ENCODE data around the gene DISC1. TPM values are rescaled to one million over a fixed set of nuclear protein-coding genes. Genes with fewer than 3 reads are reported as not detected.
A peak's percentile ranks its signal among the peaks of the same experiment; 100 is the strongest.
"Not testable (repeated sequence)": the region's sequence is repeated elsewhere in the genome, so short reads cannot be mapped to it uniquely, and the experiment has no call there.

DISC1 gene
- total and polyA plus RNA-seq, 2 experiments from 2014 or later, result 6.5 to 11.5 TPM

DNA sequence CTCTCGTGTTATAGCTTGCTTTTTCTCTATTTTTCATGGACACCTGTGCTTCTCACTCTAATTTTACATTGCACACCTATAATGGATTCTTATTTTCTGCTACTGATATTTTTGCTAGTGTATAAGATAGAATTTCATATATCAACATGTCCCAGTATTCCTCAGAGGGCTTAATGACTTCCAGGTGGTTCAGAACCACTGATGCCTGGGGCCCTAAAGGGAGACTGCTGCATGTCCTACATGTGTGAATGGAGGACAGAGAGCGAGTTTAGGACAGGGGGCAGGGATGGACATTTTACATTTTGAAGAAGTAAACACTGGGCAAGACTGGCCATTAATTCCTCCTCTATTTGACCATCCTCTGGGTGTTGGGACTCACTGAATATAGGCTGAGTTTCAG is 100.6 kb downstream of the DISC1 start:
- TF ChIP-seq, protein P1, sequence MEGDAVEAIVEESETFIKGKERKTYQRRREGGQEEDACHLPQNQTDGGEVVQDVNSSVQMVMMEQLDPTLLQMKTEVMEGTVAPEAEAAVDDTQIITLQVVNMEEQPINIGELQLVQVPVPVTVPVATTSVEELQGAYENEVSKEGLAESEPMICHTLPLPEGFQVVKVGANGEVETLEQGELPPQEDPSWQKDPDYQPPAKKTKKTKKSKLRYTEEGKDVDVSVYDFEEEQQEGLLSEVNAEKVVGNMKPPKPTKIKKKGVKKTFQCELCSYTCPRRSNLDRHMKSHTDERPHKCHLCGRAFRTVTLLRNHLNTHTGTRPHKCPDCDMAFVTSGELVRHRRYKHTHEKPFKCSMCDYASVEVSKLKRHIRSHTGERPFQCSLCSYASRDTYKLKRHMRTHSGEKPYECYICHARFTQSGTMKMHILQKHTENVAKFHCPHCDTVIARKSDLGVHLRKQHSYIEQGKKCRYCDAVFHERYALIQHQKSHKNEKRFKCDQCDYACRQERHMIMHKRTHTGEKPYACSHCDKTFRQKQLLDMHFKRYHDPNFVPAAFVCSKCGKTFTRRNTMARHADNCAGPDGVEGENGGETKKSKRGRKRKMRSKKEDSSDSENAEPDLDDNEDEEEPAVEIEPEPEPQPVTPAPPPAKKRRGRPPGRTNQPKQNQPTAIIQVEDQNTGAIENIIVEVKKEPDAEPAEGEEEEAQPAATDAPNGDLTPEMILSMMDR (IDR thresholded peaks at IDR 0.05; ENCODE audit: low read depth, low read length), result no peak
- Histone ChIP-seq H3K36me3 (no peaks in the 10 kb centered on the region), H3K27ac (no peak overlapping the region), H3K9me3 (ENCODE audit: low read depth) (no peaks in the 10 kb centered on the region), H3K4me1 (ENCODE audit: low read depth) (no peaks in the 10 kb centered on the region), H3K4me3 (no peak overlapping the region), H3K27me3 (no peaks in the 10 kb centered on the region)
- DNase-seq (ENCODE audit: low read depth in 1 of 2, low spot score in 1 of 2), result no peak

DNA sequence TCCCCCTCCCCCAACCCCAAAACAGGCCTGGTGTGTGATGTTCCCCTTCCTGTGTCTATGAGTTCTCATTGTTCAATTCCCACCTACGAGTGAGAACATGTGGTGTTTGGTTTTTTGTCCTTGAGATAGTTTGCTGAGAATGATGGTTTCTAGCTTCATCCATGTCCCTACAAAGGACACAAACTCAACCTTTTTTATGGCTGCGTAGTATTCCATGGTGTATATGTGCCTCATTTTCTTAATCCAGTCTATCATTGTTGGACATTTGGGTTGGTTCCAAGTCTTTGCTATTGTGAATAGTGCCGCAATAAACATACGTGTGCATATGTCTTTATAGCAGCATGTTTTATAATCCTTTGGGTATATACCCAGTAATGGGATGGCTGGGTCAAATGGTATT is 102.4 kb downstream of the DISC1 start:
- DNase-seq (ENCODE audit: low read depth in 1 of 2, low spot score in 1 of 2); H3K36me3 ChIP-seq; H3K4me1 ChIP-seq (ENCODE audit: low read depth); H3K4me3 ChIP-seq; H3K9me3 ChIP-seq (ENCODE audit: low read depth); H3K27ac ChIP-seq; H3K27me3 ChIP-seq: not testable (repeated sequence)

- H3K9me3 ChIP-seq (ENCODE audit: low read depth), result no peaks in the 10 kb centered on the region
- DNase-seq (ENCODE audit: low read depth in 1 of 2, low spot score in 1 of 2), result peak in 1 of 2 donors; percentile 38
- no peaks in the 10 kb centered on the region for H3K4me1 ChIP-seq (ENCODE audit: low read depth)
- TF ChIP-seq, protein P1 (IDR thresholded peaks at IDR 0.05; ENCODE audit: low read depth, low read length), result no peak
- no peaks in the 10 kb centered on the region for H3K27me3 ChIP-seq
- no peak overlapping the region for H3K27ac ChIP-seq
- H3K36me3 ChIP-seq, result no peaks in the 10 kb centered on the region
- no peak overlapping the region for H3K4me3 ChIP-seq
Observed at GRCh38 chr1:231729544-231729943, 103.0 kb downstream of the DISC1 start.

- TF ChIP-seq, protein P1 (IDR thresholded peaks at IDR 0.05; ENCODE audit: low read depth, low read length), result no peak
- no peak for DNase-seq (ENCODE audit: low read depth in 1 of 2, low spot score in 1 of 2)
Observed at GRCh38 chr1:231731268-231731667, 104.7 kb downstream of the DISC1 start.

DNA sequence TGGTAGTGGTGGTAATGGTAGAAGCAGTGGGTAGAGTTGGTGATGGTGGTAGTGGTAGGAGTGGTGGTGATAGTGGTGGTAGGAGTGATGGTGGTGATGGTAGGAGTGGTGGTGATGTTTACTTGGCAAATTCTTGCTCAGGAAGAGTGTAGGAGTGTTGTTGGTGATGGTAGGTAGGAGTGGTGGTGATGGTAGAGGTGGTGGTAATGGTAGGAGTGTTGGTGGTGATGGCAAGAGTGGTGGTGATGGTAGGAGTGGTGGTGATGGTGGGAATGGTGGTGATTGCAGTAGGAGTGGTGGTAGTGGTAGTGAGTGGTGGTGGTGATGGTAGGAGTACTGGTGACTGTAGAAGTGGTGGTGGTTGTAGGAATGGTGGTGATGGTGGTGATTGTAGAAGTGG is 106.5 kb downstream of the DISC1 start:
- TF ChIP-seq, protein P1 (IDR thresholded peaks at IDR 0.05; ENCODE audit: low read depth, low read length), result no peak

More at GRCh38 chr1:231731268-231731667, 104.7 kb downstream of the DISC1 start:
- Histone ChIP-seq H3K4me1 (ENCODE audit: low read depth) (no peaks in the 10 kb centered on the region), H3K36me3 (no peaks in the 10 kb centered on the region), H3K4me3 (no peak overlapping the region), H3K27me3 (no peaks in the 10 kb centered on the region), H3K9me3 (ENCODE audit: low read depth) (no peaks in the 10 kb centered on the region), H3K27ac (no peak overlapping the region)

DNA sequence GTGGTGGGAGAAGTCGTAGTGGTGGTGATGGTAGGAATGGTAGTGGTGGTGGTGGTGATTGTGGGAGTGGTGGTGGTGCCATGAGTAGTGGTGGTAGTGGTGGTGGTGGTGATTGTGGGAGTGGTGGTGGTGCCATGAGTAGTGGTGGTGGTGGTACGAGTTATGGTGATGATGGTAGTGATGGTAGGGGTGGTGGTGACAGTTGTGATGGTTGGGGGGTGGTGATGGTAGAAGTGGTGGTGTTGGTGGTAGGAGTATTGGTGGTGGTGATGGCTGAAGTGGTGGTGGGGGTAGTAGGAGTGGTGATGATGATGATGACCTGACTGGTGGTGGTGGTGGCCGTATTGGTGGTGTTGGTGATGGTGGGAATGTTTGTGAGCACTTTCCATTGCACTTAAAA is 107.1 kb downstream of the DISC1 start:
- H3K27ac ChIP-seq, result no peak overlapping the region
- H3K36me3 ChIP-seq, result no peaks in the 10 kb centered on the region

More for the DNA sequence above, 106.5 kb downstream of the DISC1 start:
- Histone ChIP-seq H3K27me3 (no peaks in the 10 kb centered on the region), H3K4me1 (ENCODE audit: low read depth) (no peaks in the 10 kb centered on the region), H3K36me3 (no peaks in the 10 kb centered on the region), H3K9me3 (ENCODE audit: low read depth) (no peaks in the 10 kb centered on the region), H3K4me3 (no peak overlapping the region), H3K27ac (no peak overlapping the region)
- DNase-seq (ENCODE audit: low read depth in 1 of 2, low spot score in 1 of 2), result no peak

More for the DNA sequence above, 107.1 kb downstream of the DISC1 start:
- H3K4me1 ChIP-seq (ENCODE audit: low read depth), result no peaks in the 10 kb centered on the region
- TF ChIP-seq, protein P1 (IDR thresholded peaks at IDR 0.05; ENCODE audit: low read depth, low read length), result no peak
- no peaks in the 10 kb centered on the region for H3K9me3 ChIP-seq (ENCODE audit: low read depth)
- no peak for DNase-seq (ENCODE audit: low read depth in 1 of 2, low spot score in 1 of 2)
- no peak overlapping the region for H3K4me3 ChIP-seq
- no peaks in the 10 kb centered on the region for H3K27me3 ChIP-seq
